Measurements from ENCODE around the gene GATA3. TPM values are rescaled to one million over a fixed set of nuclear protein-coding genes. Genes with fewer than 3 reads are reported as not detected.

The GATA3 gene
- total and polyA plus RNA-seq, 3 donors from 2014 or later = 0.31 to 1.9 (median 0.50) TPM

DNA sequence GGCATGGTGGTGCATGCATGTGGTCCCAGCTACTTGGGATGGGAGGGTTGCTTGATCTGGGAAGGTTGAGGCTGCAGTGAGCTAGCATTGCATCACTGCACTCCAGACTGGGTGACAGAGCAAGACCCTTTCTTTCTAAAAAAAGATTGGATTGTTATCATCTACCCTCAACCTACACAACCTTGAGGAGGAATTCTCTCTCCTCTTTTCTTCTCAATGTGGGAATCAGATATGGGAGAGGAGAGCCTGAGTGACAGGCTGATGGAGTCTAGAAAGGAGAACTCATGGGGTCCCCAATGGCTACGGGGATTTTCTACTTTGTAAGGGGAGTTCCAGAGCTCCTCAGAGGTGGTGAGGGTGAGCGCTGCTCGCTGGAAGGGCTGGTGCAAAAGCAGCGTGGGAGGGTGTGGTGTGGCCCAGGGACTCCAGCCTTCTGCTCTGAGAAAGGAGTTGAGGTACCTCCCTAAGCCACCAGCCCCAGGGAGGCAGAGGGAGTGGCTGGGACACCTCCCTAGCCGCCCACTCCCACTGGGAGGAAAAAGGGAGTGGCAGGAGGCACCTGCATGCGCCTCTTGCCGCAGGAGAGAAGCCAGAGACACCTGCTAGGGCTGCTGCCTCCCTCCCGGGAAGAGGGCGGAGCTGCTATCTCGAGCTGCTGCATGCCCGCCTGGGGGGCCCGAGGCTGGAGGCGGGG lies 48.4 kb downstream of the GATA3 start:
- no peak overlapping the region for H3K27ac ChIP-seq
- H3K4me3 ChIP-seq = no peak overlapping the region
- no peak for DNase-seq
- H3K27me3 ChIP-seq = no peaks in the 10 kb centered on the region
- no peaks in the 10 kb centered on the region for H3K9me3 ChIP-seq
- TF ChIP-seq POLR2A (IDR thresholded peaks at IDR 0.05) = no peak
- TF ChIP-seq, protein P1, sequence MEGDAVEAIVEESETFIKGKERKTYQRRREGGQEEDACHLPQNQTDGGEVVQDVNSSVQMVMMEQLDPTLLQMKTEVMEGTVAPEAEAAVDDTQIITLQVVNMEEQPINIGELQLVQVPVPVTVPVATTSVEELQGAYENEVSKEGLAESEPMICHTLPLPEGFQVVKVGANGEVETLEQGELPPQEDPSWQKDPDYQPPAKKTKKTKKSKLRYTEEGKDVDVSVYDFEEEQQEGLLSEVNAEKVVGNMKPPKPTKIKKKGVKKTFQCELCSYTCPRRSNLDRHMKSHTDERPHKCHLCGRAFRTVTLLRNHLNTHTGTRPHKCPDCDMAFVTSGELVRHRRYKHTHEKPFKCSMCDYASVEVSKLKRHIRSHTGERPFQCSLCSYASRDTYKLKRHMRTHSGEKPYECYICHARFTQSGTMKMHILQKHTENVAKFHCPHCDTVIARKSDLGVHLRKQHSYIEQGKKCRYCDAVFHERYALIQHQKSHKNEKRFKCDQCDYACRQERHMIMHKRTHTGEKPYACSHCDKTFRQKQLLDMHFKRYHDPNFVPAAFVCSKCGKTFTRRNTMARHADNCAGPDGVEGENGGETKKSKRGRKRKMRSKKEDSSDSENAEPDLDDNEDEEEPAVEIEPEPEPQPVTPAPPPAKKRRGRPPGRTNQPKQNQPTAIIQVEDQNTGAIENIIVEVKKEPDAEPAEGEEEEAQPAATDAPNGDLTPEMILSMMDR (IDR thresholded peaks at IDR 0.05) = no peak
- no peaks in the 10 kb centered on the region for H3K36me3 ChIP-seq (ENCODE audit: low read depth, missing control alignments)
- 27 to 37% methylated on average over 13 of the region's 13 CpGs for WGBS, 2 donors
- no peaks in the 10 kb centered on the region for H3K4me1 ChIP-seq
- intact Hi-C loops (cut with DNase I; ENCODE audit: low total_unique reads) = no loop called here

DNA sequence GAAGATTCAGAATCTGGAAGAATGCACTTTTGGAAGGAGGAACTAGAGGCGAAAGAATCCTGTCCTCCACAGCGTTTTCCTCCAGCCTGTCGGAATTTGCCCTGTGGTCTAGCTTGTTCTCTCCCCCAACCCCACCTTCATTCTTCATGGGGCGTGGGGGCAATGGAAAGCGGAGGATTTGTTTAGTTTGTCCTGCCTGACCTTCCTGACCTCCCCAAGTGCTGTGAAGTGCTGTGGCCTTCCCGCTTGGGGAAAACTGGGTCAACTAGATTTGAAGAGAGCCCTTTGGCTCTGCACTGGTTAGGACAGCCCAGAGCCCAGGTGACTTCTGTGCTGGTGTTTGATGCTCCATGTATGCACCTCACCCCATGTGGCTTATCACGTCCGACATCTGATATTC lies 49.1 kb downstream of the GATA3 start:
- Histone ChIP-seq H3K27ac (no peak overlapping the region), H3K4me1 (no peaks in the 10 kb centered on the region), H3K4me3 (no peak overlapping the region), H3K9me3 (no peaks in the 10 kb centered on the region), H3K36me3 (ENCODE audit: low read depth, missing control alignments) (no peaks in the 10 kb centered on the region), H3K27me3 (no peaks in the 10 kb centered on the region)
- no peak for DNase-seq
- intact Hi-C loops (cut with DNase I; ENCODE audit: low total_unique reads) = no loop called here
- TF ChIP-seq, protein P1 (IDR thresholded peaks at IDR 0.05) = no peak
- no peak for TF ChIP-seq POLR2A (IDR thresholded peaks at IDR 0.05)
- 57 to 67% methylated on average over 8 of the region's 8 CpGs for WGBS, 2 donors

DNA sequence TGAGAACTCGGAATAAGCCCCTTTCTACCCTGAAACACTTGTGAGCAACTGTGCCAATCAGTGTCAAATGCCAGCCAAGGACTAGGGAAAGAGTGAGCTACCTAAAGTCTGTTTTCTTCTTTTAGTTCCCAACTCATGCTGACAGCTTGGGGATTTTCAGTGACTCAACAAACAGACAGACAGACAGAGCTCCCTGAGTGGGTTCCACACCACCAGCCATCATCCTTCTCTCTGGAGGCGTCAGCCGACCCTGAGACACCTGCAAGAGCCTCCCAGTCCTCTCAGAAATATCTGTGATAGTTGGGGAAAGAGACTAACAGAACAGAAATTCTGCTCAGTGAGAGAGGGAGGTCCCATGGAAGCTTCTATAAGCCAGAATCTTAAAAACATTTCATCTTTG lies 49.5 kb downstream of the GATA3 start:
- no peak overlapping the region for H3K4me3 ChIP-seq
- H3K9me3 ChIP-seq = no peaks in the 10 kb centered on the region
- intact Hi-C loops (cut with DNase I; ENCODE audit: low total_unique reads) = no loop called here
- H3K27me3 ChIP-seq = no peaks in the 10 kb centered on the region
- H3K4me1 ChIP-seq = no peaks in the 10 kb centered on the region
- TF ChIP-seq, protein P1 (IDR thresholded peaks at IDR 0.05) = no peak
- TF ChIP-seq POLR2A (IDR thresholded peaks at IDR 0.05) = no peak
- no peaks in the 10 kb centered on the region for H3K36me3 ChIP-seq (ENCODE audit: low read depth, missing control alignments)
- DNase-seq = no peak
- H3K27ac ChIP-seq = no peak overlapping the region
- 73 to 79% methylated on average over 3 of the region's 3 CpGs for WGBS, 2 donors

DNA sequence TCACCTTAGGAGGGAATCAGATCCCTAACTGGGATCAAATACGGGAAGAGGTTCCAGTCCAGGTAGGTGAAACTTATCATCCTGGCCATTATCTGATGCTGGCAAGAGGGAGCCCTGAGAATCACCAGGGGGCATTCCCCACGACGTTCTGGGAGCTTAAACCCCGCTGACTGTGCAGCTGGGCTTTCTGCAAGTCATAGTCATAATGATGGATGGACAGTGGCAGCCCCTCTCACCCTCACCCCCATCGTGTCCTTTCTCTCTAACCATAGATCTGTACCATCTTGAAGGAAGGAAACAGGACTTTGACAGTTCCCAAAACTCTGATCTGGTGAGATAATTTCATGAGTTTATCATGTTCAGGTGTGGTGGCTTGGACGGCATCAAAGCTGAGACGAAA lies 50.2 kb downstream of the GATA3 start:
- Histone ChIP-seq H3K4me3 (no peak overlapping the region), H3K27me3 (no peaks in the 10 kb centered on the region), H3K36me3 (ENCODE audit: low read depth, missing control alignments) (no peaks in the 10 kb centered on the region), H3K9me3 (no peaks in the 10 kb centered on the region), H3K4me1 (no peaks in the 10 kb centered on the region), H3K27ac (no peak overlapping the region)
- WGBS, 2 donors = 63 to 73% methylated on average over 6 to 7 of the region's 7 CpGs
- intact Hi-C loops (cut with DNase I; ENCODE audit: low total_unique reads) = no loop called here
- DNase-seq = no peak
- TF ChIP-seq, protein P1 (IDR thresholded peaks at IDR 0.05) = no peak
- no peak for TF ChIP-seq POLR2A (IDR thresholded peaks at IDR 0.05)

DNA sequence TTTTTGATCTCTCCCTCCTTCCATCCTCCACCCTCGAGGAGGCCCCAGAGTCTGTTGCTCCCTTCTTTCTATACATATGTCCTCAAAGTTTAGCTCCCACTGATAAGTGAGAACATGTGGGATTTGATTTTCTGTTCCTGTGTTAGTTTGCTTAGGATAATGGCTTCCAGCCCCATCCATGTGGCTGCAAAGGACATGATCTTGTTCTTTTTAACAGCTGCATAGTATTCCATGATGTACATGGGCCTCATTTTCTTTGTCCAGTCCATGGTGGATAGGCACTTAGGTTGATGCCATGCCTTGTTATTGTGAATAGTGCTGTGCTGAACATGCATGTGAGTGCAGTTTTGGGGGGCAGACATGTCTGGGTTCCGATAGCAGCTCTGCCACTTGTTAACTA lies 51.4 kb downstream of the GATA3 start:
- no peaks in the 10 kb centered on the region for H3K36me3 ChIP-seq (ENCODE audit: low read depth, missing control alignments)
- intact Hi-C loops (cut with DNase I; ENCODE audit: low total_unique reads) = no loop called here
- no peak overlapping the region for H3K4me3 ChIP-seq
- no peaks in the 10 kb centered on the region for H3K9me3 ChIP-seq
- no peaks in the 10 kb centered on the region for H3K4me1 ChIP-seq
- no peak for TF ChIP-seq POLR2A (IDR thresholded peaks at IDR 0.05)
- TF ChIP-seq, protein P1 (IDR thresholded peaks at IDR 0.05) = no peak
- no peak overlapping the region for H3K27ac ChIP-seq
- no peak for DNase-seq
- WGBS, 2 donors = 94 to 97% methylated on average over 2 of the region's 2 CpGs
- H3K27me3 ChIP-seq = no peaks in the 10 kb centered on the region

Measured in testis (tissue), 3 donors.